ENCODE results near the gene GIMAP7.

- TF ChIP-seq EZH2 (IDR thresholded peaks at IDR 0.05) (no peak), CTCF (IDR thresholded peaks at IDR 0.05) (no peak)
Measured at GRCh38 chr7:150465414-150465813, 49.3 kb upstream of the GIMAP7 start.

All from neural progenitor cell (in vitro differentiated cells).